GM15510 (cell line): Measurements from ENCODE around the gene FRRS1L.

Experiments
- POLR2A ChIP-seq: IDR thresholded peaks from 3 replicates; pipeline ENCODE4 v1.6.1; 2011; ENCODE audit warnings: borderline replicate concordance; ENCODE audit not compliant: insufficient read length; ENCODE audit errors: extremely low read depth

The FRRS1L gene

GRCh38 chr9:109159583-109159982 lies 7.5 kb downstream of the FRRS1L start:
- TF ChIP-seq POLR2A: no peak

DNA sequence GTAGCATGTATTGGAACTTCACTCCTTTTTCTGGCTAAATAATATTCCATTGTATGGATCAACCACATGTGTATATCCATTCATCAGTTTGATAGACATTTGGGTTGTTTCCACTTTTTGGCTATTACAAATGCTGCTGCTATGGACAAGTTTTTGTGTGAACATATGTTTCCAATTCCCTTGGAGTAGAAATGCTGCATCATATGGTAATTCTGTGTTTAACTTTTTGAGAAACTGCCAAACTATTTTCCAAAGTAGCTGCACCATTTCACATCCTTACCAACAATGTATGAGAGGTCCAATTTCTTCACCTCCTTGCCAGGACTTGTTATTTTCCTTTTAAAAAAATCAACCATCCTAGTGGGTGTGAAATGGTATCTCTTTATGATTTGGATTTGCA lies 8.4 kb downstream of the FRRS1L start:
- no peak for TF ChIP-seq POLR2A

DNA sequence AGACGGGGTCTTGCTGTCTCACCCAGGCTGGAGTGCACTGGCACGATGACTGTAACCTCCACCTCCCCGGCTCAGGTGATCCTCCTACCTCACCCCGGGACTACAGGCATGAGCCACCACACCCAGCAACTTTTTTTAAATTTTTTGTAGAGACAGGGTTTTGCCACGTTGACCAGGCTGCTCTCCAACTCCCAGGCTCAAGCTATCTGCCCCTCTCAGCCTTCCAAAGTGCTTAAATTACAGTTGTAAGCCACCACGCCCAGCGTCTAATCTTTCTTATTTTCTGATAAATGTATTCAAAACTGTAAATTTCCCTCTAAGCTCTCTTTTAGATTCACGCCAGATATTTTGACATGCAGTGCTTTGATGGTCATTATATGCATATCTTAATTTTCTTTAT lies 10.3 kb downstream of the FRRS1L start:
- no peak for TF ChIP-seq POLR2A

GRCh38 chr9:109150925-109151545 lies 16.0 kb downstream of the FRRS1L start:
- no peak for TF ChIP-seq POLR2A

DNA sequence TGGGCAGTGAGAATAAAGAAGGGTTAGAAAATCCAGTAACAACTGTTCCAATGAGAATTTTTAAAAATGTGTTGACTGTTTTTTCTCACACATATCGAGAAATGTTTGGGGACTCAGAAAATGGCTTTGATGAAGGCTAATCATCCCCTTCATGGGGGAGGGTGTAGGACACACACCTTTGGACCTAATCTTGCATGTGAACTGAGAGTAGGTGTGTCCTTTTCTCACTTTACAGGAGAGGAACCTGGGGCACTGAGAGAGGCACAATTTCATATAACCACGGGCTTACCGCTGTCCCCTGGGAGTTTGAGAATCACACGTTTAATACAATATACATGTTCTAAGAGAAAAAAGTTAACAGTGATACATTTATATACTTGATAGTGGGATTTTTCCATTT lies 17.3 kb downstream of the FRRS1L start:
- TF ChIP-seq POLR2A: no peak

- no peak for TF ChIP-seq POLR2A
These were observed 18.0 kb downstream of the FRRS1L start for GRCh38 chr9:109149089-109149488.

DNA sequence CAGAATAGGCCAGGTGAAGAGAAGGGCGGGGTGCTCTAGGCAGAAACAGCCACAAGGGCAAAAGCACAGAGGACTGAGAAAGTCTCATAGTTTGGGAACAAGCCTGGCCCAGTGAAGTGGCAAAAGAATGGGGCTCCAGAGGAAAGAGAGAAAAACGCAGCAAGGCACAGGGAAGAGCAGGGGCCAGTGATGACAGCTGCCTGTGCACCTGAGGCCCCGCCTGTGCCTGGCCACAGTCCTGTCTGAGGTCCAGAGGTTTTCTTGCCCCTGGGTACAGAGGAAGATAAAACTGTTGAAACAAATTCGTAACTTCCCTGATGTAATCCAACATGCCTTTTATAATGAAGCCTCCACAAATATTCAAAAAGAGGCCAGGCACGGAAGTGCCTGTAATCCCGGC lies 22.0 kb downstream of the FRRS1L start:
- no peak for TF ChIP-seq POLR2A

- no peak for TF ChIP-seq POLR2A
These were observed 23.0 kb downstream of the FRRS1L start for GRCh38 chr9:109143881-109144562.

DNA sequence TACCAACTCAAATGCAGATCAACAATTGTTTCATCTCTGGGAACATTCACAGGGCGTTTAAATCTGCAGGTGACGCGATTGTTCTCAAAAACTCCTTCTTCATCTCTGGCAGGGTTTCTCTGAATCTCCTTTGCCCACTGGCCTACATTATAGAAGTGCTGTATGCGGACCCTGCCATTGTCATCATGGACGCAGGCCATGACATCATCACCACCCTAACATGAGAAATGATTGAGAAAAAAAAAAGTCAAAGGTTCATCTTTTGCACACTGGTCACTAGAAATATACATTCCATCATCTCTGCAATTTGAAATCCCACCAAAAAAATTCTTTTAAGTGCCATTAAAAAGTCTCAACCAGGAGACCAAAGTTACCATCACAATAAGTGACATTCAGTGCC lies 25.7 kb downstream of the FRRS1L start:
- TF ChIP-seq POLR2A: no peak

- TF ChIP-seq POLR2A: no peak
These were observed 27.2 kb downstream of the FRRS1L start for GRCh38 chr9:109139851-109140250.

- TF ChIP-seq POLR2A: no peak
These were observed 28.6 kb downstream of the FRRS1L start for GRCh38 chr9:109138421-109138820.

DNA sequence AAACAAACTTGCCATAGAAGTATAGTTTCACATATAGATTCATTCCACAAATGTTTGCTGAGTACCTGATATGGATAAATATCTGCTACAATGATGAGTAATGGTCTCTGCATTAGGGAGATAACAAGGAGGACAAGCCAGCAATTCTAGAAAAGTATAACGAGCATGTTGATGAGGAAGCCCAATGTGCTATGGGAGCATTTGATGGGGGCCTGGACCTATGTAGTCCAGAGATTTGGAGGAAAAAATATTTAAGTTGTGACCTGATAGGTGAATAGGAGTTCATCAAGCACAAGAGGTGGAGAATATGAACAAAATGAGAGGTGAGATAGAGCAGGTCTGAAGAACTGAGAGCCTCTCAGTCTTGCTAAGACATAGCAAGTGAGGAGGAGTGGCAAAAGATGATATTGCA lies 32.9 kb downstream of the FRRS1L start:
- no peak for TF ChIP-seq POLR2A

GRCh38 chr9:109133533-109133932 lies 33.5 kb downstream of the FRRS1L start:
- no peak for TF ChIP-seq POLR2A

DNA sequence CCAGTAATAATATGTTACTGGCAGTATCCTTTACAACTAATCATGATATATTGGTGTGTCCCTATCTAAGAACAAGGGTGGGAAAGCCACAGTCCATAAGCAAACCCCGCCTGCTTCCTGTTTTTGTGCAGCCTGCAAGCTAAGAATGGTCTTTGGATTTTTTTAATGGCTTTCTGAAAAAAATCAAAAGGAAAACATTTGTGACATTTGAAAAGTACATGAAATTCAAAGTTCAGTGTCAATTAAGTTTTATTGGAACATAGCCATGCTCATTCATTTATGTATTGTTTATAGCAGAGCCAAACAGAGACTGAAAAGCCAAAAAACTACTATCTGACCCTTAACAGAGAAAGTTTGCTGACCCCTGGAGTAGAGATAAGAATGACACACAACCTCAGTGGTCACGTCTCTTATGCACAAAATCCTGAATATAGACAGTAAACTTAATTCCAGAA lies 34.5 kb downstream of the FRRS1L start:
- no peak for TF ChIP-seq POLR2A

GRCh38 chr9:109129470-109130197 lies 37.4 kb downstream of the FRRS1L start:
- TF ChIP-seq POLR2A: no peak

- TF ChIP-seq POLR2A: no peak
These were observed 42.9 kb downstream of the FRRS1L start for GRCh38 chr9:109124121-109124520.
